GM10248 (cell line): ENCODE data around the gene HHATL.

Experiments used
- CTCF ChIA-PET: fragments of 300-600 bp; sonication (Branson Sonifier 250); formaldehyde crosslinking; extraction: SDS; loops from one replicate; lab custom pipeline; 2021; ENCODE audit warnings: antibody characterized with exemption; lab: Yijun Ruan, JAX
- POLR2A ChIA-PET: fragments of 350-650 bp; sonication (Branson Sonifier 250); formaldehyde crosslinking; extraction: SDS; loops from one replicate; lab custom pipeline; 2020; ENCODE audit warnings: antibody characterized with exemption; lab: Yijun Ruan, JAX
- DNase-seq: peaks from one replicate; pipeline ENCODE4 v3.0.0; 2012; ENCODE audit errors: extremely low spot score
- CTCF ChIP-seq: IDR thresholded peaks from 2 replicates; pipeline ENCODE4 v1.5.1; 2012; ENCODE audit warnings: mild to moderate bottlenecking, low read depth; ENCODE audit errors: extremely low read depth, missing control alignments, control extremely low read depth

HHATL gene

GRCh38 chr3:42710323-42711021, 7.9 kb upstream of the HHATL start:
- POLR2A ChIA-PET, result no interaction called here
- no peak for TF ChIP-seq CTCF
- CTCF ChIA-PET, result interaction anchor here (1.3 kb wide), 1 partner anchor 34 kb away, joined by 3 read pairs; no protein-coding TSS in a partner anchor
- DNase-seq, result no peak

DNA sequence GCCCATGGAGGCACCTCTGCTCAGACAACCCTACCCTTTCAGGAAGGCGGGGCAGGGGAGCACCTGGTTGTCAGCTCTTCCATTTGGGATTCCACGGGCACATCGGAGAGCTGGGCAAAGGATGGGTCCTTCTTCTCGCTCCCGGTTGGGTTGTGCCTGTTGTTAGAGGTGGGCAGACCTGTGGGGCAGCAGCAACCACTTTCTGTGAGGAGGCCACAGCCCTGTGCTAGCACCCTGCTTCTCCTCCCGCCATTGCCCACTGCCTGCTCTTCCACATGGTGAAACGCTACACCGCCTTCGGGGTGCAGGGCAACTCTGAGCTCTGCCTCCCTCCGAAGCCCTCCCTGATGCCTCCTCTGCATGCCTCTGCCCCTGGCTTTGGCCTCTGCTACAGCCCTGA, 7.0 kb upstream of the HHATL start:
- DNase-seq, result no peak
- POLR2A ChIA-PET, result no interaction called here
- no peak for TF ChIP-seq CTCF
- CTCF ChIA-PET, result interaction anchor here (1.2 to 1.3 kb wide), 2 partner anchors 35 to 172 kb away, joined by 3 read pairs; no protein-coding TSS in a partner anchor

GRCh38 chr3:42708611-42709151, 6.1 kb upstream of the HHATL start:
- POLR2A ChIA-PET, result no interaction called here
- CTCF ChIA-PET, result interaction anchor here (1.2 to 2.2 kb wide), 3 partner anchors 36 to 173 kb away, joined by 3 to 8 read pairs (median 3); no protein-coding TSS in a partner anchor
- no peak for TF ChIP-seq CTCF
- no peak for DNase-seq

- DNase-seq, result no peak
- ChIA-PET CTCF (interaction anchor here (2.2 kb wide), 1 partner anchor 37 kb away, joined by 8 read pairs; no protein-coding TSS in a partner anchor), POLR2A (no interaction called here)
- TF ChIP-seq CTCF, result no peak
Observed at GRCh38 chr3:42707620-42708355, 5.2 kb upstream of the HHATL start.

- ChIA-PET CTCF (interaction anchor here (0.7 to 2.2 kb wide), 2 partner anchors 36 to 38 kb away, joined by 3 to 8 read pairs; no protein-coding TSS in a partner anchor), POLR2A (no interaction called here)
- TF ChIP-seq CTCF, result no peak
- no peak for DNase-seq
Observed at GRCh38 chr3:42706721-42707619, 4.4 kb upstream of the HHATL start.
